Type B pancreatic cell (in vitro differentiated cells): ENCODE measurements around the gene CNNM2. TPM values are rescaled to one million over a fixed set of nuclear protein-coding genes. Genes with fewer than 3 reads are reported as not detected.

Experiments used
- DNase-seq: peaks from one replicate; pipeline ENCODE4 v3.0.0; 2021; ENCODE audit warnings: mixed read lengths; ENCODE audit not compliant: unreplicated experiment; ENCODE audit errors: extremely low spot score
- H3K27ac Mint-ChIP-seq: 2 replicates; pipeline ENCODE4 v1.8.0; 2021; ENCODE audit warnings: mild to moderate bottlenecking, mixed read lengths
- H3K27me3 Mint-ChIP-seq: 2 replicates; pipeline ENCODE4 v1.8.0; 2021; ENCODE audit warnings: mixed read lengths
- H3K36me3 Mint-ChIP-seq: 2 replicates; pipeline ENCODE4 v1.8.0; 2021; ENCODE audit warnings: mixed read lengths
- H3K4me1 Mint-ChIP-seq: one replicate; pipeline ENCODE4 v1.8.0; 2021; ENCODE audit warnings: mixed read lengths; ENCODE audit not compliant: unreplicated experiment
- H3K4me3 Mint-ChIP-seq: 2 replicates; pipeline ENCODE4 v1.8.0; 2021; ENCODE audit warnings: mild to moderate bottlenecking, mixed read lengths
- H3K9me3 Mint-ChIP-seq: 2 replicates; pipeline ENCODE4 v1.8.0; 2021; ENCODE audit warnings: mixed read lengths
- CTCF ChIP-seq: fragments of 200-600 bp; sonication (generic); conservative IDR thresholded peaks from 2 replicates; pipeline ENCODE4 v1.5.0; 2021; ENCODE audit warnings: antibody characterized with exemption, mild to moderate bottlenecking
- long read RNA-seq: library from polyadenylated mRNA; unstranded; transcript quantifications from one replicate; pipeline ENCODE4 v2.0.0, GENCODE V29; 2020
- total RNA-seq: library from RNA; stranded (reverse); gene quantifications from 2 replicates; pipeline ENCODE4 v1.2.1, GENCODE V29; 2021; ENCODE audit warnings: low replicate concordance

The CNNM2 gene
- 9.8 and 12.0 TPM in 2 replicates for total RNA-seq
- long read RNA-seq, partial matches to known transcripts, result 2 of 6 reads
- long read RNA-seq, other reads (novel, unspliced or antisense), result 4 of 6 reads

DNA sequence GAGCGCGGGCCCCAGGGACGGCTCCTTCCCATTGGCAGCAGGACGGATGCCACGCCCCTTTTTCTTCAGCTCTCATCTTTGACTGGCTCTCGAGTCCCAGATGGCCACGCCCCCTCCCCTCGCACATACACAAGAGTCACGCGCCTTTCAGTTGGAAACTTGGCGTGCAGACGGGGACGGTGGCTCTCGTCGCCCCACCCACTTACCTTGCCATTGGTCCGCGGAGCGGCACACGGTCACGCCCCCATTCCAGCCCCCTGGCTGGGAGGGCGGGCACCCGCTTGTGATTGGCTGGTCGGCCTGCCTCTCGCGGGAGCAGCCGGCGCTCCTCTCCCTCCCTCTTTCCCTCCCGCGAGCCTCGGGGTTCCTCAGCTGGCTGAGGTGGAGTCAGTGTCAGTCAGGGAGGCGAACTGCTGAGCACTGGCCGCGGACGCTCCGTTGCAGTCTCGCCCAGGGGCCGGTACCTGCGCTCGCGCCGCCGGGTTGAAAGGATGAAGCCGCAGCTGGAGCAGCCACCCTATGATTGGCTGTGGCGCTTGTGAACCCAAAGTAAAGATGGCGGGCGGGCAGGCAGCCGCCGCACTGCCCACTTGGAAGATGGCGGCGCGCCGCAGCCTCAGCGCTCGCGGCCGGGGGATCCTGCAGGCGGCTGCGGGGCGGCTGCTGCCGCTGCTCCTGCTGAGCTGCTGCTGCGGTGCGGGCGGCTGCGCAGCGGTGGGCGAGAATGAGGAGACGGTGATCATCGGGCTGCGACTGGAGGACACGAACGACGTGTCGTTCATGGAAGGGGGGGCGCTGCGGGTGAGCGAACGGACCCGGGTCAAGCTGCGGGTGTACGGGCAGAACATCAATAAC lies at the start of gene CNNM2:
Gene CNNM2 (plus strand): TSS at position 333 of the 855 bp plus-strand sequence. CDS start 187 bp downstream, at position 520.
- TF ChIP-seq CTCF, result peak; percentile 14
- Mint-ChIP-seq H3K4me1 (peaks cover 35% of the 10 kb centered on the region), H3K27me3 (peaks cover 20% of the 10 kb centered on the region), H3K36me3 (peaks cover 5% of the 10 kb centered on the region), H3K4me3 (peak within 1 kb of the TSS; percentile 95), H3K27ac (peak within 1 kb of the TSS; percentile 93), H3K9me3 (no peaks in the 10 kb centered on the region)
- peak; percentile 99 for DNase-seq

DNA sequence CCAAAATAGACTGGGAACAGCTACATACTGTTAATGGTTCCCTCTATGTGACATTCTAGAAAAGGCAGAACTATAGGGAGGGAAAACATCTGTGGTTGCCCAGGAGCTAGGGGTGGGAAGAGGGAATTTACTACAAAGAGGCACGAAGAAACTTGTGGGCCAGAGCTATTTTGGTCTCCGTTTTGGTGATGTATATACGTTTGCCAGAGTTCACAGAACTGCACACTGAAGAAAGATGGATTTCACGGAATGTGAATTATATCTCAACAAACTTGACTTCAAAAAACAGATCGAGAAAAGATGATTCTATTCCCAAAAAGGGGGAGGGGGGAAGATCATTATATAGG lies 49.2 kb upstream of the CNNM2 start:
- Mint-ChIP-seq H3K36me3 (peaks cover 1% of the 10 kb centered on the region), H3K4me3 (peak overlapping the region; percentile 90), H3K4me1 (peaks cover 17% of the 10 kb centered on the region), H3K27me3 (no peaks in the 10 kb centered on the region), H3K27ac (peak overlapping the region; percentile 47), H3K9me3 (no peaks in the 10 kb centered on the region)
- no peak for DNase-seq
- no peak for TF ChIP-seq CTCF

- Mint-ChIP-seq H3K36me3 (no peaks in the 10 kb centered on the region), H3K27me3 (no peaks in the 10 kb centered on the region), H3K9me3 (no peaks in the 10 kb centered on the region), H3K4me3 (peak within 1 kb of the TSS; percentile 90), H3K4me1 (peaks cover 17% of the 10 kb centered on the region), H3K27ac (peak within 1 kb of the TSS; percentile 69)
- DNase-seq, result peak; percentile 80
- no peak for TF ChIP-seq CTCF
These were observed 48.6 kb upstream of the CNNM2 start, which contains the start of gene AS3MT for GRCh38 chr10:102869258-102870198. TSS of gene AS3MT (plus strand) at chr10:102869470. CDS start at chr10:102869593, 123 bp downstream.

DNA sequence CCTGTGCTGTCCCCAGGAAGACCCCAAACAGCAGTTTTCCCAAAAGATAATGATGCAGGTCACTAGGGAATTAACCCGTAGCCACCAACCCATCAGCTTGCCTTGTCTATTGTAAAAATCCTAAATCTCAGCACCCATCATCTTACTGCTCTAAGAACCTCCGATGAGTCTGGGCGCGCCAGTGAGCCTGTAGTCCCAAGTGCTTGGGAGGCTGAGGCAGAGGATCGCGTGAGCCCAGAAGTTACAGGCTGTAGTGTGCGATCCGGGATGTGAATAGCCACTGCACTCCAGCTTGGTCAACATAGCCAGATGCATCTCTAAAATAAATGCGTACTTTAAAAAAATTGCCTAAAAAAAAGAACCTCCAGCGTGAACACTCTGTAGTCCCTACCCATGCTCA lies 47.9 kb upstream of the CNNM2 start:
- Mint-ChIP-seq H3K27me3 (no peaks in the 10 kb centered on the region), H3K9me3 (no peaks in the 10 kb centered on the region), H3K27ac (peak overlapping the region; percentile 69), H3K4me1 (peaks cover 17% of the 10 kb centered on the region), H3K4me3 (peak overlapping the region; percentile 89), H3K36me3 (no peaks in the 10 kb centered on the region)
- TF ChIP-seq CTCF, result no peak
- no peak for DNase-seq

DNA sequence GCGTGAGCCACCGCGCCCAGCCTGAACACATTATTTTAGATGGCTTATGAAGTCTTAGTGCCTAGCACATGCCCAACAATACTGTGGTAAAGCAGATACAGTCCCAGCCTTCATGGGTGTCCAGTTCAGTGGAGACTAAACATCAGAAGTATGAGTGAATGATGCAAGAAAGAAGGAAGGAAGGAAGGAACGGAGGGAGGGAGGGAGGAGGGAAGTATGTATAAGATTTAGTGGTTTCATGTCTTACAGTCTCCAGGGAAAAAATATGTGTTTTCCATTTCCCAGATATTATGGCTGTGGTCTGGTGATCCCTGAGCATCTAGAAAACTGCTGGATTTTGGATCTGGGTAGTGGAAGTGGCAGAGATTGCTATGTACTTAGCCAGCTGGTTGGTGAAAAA lies 45.9 kb upstream of the CNNM2 start:
- H3K27me3 Mint-ChIP-seq, result no peaks in the 10 kb centered on the region
- H3K9me3 Mint-ChIP-seq, result no peaks in the 10 kb centered on the region
- no peak overlapping the region for H3K27ac Mint-ChIP-seq
- peak overlapping the region; percentile 2 for H3K4me3 Mint-ChIP-seq
- H3K4me1 Mint-ChIP-seq, result peaks cover 17% of the 10 kb centered on the region
- no peak for DNase-seq
- H3K36me3 Mint-ChIP-seq, result peaks cover 6% of the 10 kb centered on the region
- TF ChIP-seq CTCF, result no peak
